Measurements from ENCODE around the gene LRGUK.

GRCh38 chr7:134293002-134293740, 166.0 kb downstream of the LRGUK start:
- TF ChIP-seq CTCF (conservative IDR thresholded peaks at IDR 0.05; ENCODE audit: low read length), result no peak
- TF ChIP-seq EZH2phosphoT487 (IDR thresholded peaks at IDR 0.05; ENCODE audit: borderline replicate concordance), result no peak
